ENCODE data around the gene ADAMTS12. TPM values are rescaled to one million over a fixed set of nuclear protein-coding genes. Genes with fewer than 3 reads are reported as not detected.

Gene ADAMTS12
- total RNA-seq, 1 donor from 2014 or later, result 4.1 TPM

GRCh38 chr5:33576726-33577590, 314.8 kb downstream of the ADAMTS12 start:
- H3K27me3 ChIP-seq (ENCODE audit: control insufficient read depth, insufficient read depth, low read length), result no peaks in the 10 kb centered on the region
- no peaks in the 10 kb centered on the region for H3K36me3 ChIP-seq (ENCODE audit: control insufficient read depth, insufficient read depth, low read length)
- no peak for DNase-seq (ENCODE audit: low read depth)
- no peak overlapping the region for H3K4me3 ChIP-seq (ENCODE audit: low read depth, low read length)
- TF ChIP-seq CTCF (IDR thresholded peaks at IDR 0.05; ENCODE audit: insufficient read depth, low read length, poor library complexity, severe bottlenecking), result no peak

DNA sequence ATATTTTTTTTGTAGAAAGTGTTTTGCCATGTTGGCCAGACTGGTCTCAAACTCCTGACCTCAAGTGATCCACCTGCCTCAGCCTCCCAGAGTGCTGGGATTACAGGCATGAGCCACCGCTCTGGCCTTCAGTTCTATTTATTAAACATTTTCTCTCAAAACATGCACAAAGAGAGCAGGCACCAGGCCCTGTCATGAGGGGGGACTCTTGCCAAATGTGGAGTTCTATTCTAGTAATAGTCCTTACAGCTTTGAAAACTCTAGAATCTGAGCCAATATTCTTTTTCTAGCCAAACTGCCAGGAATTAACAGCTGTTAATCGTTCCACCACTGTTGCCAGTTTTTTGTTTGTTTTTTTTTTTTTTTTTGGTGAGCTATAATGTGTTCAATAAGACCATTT, 326.5 kb downstream of the ADAMTS12 start:
- H3K36me3 ChIP-seq (ENCODE audit: control insufficient read depth, insufficient read depth, low read length), result no peaks in the 10 kb centered on the region
- H3K4me3 ChIP-seq (ENCODE audit: low read depth, low read length), result no peak overlapping the region
- TF ChIP-seq CTCF (IDR thresholded peaks at IDR 0.05; ENCODE audit: insufficient read depth, low read length, poor library complexity, severe bottlenecking), result no peak
- H3K27me3 ChIP-seq (ENCODE audit: control insufficient read depth, insufficient read depth, low read length), result no peaks in the 10 kb centered on the region
- no peak for DNase-seq (ENCODE audit: low read depth)

DNA sequence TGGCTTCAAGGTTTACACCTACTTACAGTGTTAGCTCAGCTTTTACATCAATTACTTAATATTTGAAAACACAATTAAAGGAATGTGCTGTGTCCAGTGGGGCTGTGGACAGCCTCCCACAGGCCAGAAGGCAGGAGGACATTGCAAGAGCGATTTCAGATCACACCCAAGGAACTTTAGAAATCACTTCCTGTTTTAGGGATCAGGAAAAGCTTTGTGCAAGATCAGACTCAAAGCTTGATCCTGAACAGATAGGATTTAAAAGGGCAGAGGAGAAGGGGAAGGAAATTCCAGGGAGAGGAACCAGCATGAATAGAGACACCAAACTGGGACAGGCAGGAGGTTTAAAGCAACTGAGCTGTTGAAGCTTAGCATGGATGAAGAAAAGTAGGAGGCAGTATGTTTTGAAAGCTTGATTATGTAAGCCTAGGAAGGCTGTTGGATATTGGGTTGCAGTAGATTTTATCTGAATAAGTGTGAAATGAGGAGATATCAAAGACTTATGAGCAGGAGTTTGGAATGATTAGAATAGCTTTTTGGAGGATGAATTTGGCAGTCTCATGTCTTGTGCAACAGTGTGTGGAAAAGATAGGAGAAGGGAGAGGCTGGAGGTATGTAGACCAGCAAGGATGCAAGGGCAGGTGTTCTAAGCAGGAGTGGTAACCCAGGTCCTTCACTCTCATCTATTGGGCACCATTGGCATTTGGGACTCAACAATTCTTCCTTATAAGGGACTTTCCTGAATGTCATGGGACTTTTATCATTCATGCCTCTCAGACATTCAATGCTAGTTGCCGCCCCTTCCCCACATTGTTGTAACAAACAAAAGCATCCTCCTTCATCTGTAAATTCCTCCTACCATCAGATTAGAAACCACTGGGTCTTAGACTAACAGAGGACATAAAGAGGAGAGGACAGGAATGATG, 327.5 kb downstream of the ADAMTS12 start:
- DNase-seq (ENCODE audit: low read depth), result no peak
- Histone ChIP-seq H3K36me3 (ENCODE audit: control insufficient read depth, insufficient read depth, low read length) (no peaks in the 10 kb centered on the region), H3K27me3 (ENCODE audit: control insufficient read depth, insufficient read depth, low read length) (no peaks in the 10 kb centered on the region), H3K4me3 (ENCODE audit: low read depth, low read length) (no peak overlapping the region)
- no peak for TF ChIP-seq CTCF (IDR thresholded peaks at IDR 0.05; ENCODE audit: insufficient read depth, low read length, poor library complexity, severe bottlenecking)

- no peak for TF ChIP-seq CTCF (IDR thresholded peaks at IDR 0.05; ENCODE audit: insufficient read depth, low read length, poor library complexity, severe bottlenecking)
- no peaks in the 10 kb centered on the region for H3K36me3 ChIP-seq (ENCODE audit: control insufficient read depth, insufficient read depth, low read length)
- DNase-seq (ENCODE audit: low read depth), result no peak
- H3K27me3 ChIP-seq (ENCODE audit: control insufficient read depth, insufficient read depth, low read length), result no peaks in the 10 kb centered on the region
- H3K4me3 ChIP-seq (ENCODE audit: low read depth, low read length), result no peak overlapping the region
Observed at GRCh38 chr5:33563530-33563929, 328.3 kb downstream of the ADAMTS12 start.

DNA sequence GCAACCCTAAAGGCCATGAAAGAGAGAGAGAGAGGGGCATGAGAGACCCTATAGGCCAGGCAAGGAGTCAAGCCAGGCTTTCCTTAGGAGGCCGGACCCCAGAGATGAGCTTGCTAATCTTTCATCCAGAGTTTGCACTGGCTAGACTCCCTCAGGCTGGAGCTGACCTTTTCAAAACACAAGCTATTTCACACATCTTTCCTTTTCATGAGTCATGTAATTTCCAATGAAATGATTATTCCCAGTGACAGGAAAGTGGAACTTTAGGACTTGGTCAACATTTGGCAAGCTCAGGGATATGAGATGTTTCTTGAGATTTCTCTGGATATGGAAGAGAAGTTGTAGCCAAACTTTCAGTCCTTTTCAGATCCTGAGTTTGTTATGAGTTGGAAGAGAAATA, 333.3 kb downstream of the ADAMTS12 start:
- Histone ChIP-seq H3K4me3 (ENCODE audit: low read depth, low read length) (no peak overlapping the region), H3K27me3 (ENCODE audit: control insufficient read depth, insufficient read depth, low read length) (no peaks in the 10 kb centered on the region), H3K36me3 (ENCODE audit: control insufficient read depth, insufficient read depth, low read length) (no peaks in the 10 kb centered on the region)
- no peak for DNase-seq (ENCODE audit: low read depth)
- TF ChIP-seq CTCF (IDR thresholded peaks at IDR 0.05; ENCODE audit: insufficient read depth, low read length, poor library complexity, severe bottlenecking), result no peak
